HepG2 (cell line): ENCODE results near the gene CTU2.

Experiments
- BRCA1 ChIP-seq: sonication (generic); formaldehyde crosslinking; IDR thresholded peaks from 2 replicates; pipeline ENCODE4 v1.4.0; 2020; ENCODE audit warnings: missing genetic modification reagents
- GTF2F1 ChIP-seq: fragments of 150-350 bp; IDR thresholded peaks from 2 replicates; pipeline ENCODE4 v1.6.1; 2014; ENCODE audit warnings: low read length
- MEF2D ChIP-seq: sonication (generic); formaldehyde crosslinking; IDR thresholded peaks from 2 replicates; pipeline ENCODE4 v1.5.1; 2020; ENCODE audit warnings: mild to moderate bottlenecking, missing genetic modification reagents
- PATZ1 ChIP-seq: sonication (generic); formaldehyde crosslinking; IDR thresholded peaks from 2 replicates; pipeline ENCODE4 v1.4.0; 2020; ENCODE audit warnings: missing genetic modification reagents
- POLR2AphosphoS5 ChIP-seq: IDR thresholded peaks from 2 replicates; pipeline ENCODE4 v1.6.1; 2012; ENCODE audit warnings: low read depth, low read length
- RELA ChIP-seq: sonication (generic); formaldehyde crosslinking; IDR thresholded peaks from 2 replicates; pipeline ENCODE4 v1.4.0; 2020; ENCODE audit warnings: missing genetic modification reagents
- SOX6 ChIP-seq, 2 experiments: fragments of 450-650 bp in 1 of 2; sonication (generic) in 1 of 2; formaldehyde crosslinking in 1 of 2; IDR thresholded peaks; 2 replicates each; pipeline versions ENCODE4 v1.4.0 to v1.6.1; 2017 to 2020; ENCODE audit warnings: antibody characterized with exemption in 1 of 2, mild to moderate bottlenecking in 1 of 2, missing genetic modification reagents in 1 of 2
- TAF1 ChIP-seq: sonication (generic); formaldehyde crosslinking; IDR thresholded peaks from 2 replicates; pipeline ENCODE4 v1.4.0; 2020; ENCODE audit warnings: missing genetic modification reagents
- TARDBP ChIP-seq: sonication (generic); formaldehyde crosslinking; IDR thresholded peaks from 2 replicates; pipeline ENCODE4 v1.8.0; 2022; ENCODE audit warnings: mild to moderate bottlenecking, missing genetic modification reagents
- ZSCAN12 ChIP-seq: sonication (generic); formaldehyde crosslinking; IDR thresholded peaks from 2 replicates; pipeline ENCODE4 v1.9.0; 2021; ENCODE audit warnings: mild to moderate bottlenecking, missing genetic modification reagents

GRCh38 chr16:88680554-88681083, 25.7 kb upstream of the CTU2 start:
- TF ChIP-seq BRCA1 (no peak), ZSCAN12 (CRISPR knock-in tag) (no peak), PATZ1 (no peak), TARDBP (CRISPR knock-in tag) (no peak), RELA (CRISPR knock-in tag) (no peak), POLR2AphosphoS5 (no peak), SOX6 (IDR thresholded peaks at IDR 0.05) (no peak), SOX6 (CRISPR knock-in tag; IDR thresholded peaks at IDR 0.05) (no peak), MEF2D (CRISPR knock-in tag) (no peak), TAF1 (CRISPR knock-in tag) (no peak), GTF2F1 (no peak)
